Keratinocyte (primary cell): ENCODE data around the gene ATF3.

Experiments
- EZH2 ChIP-seq: IDR thresholded peaks from one replicate; pipeline ENCODE4 v1.6.1; 2012; ENCODE audit warnings: inconsistent platforms, mild to moderate bottlenecking, low read length, moderate library complexity
- TF ChIP-seq, protein P1 (sequence below), 3 experiments: IDR thresholded peaks in 1 of 3; conservative IDR thresholded peaks in 1 of 3; optimal IDR thresholded peaks in 1 of 3; 2 replicates in 2 of 3; 3 replicates in 1 of 3; pipeline versions ENCODE3 to v1.5.1; 2011; ENCODE audit warnings: low read length in 3 of 3, mild to moderate bottlenecking in 3 of 3, moderate library complexity in 2 of 3, control low read depth in 1 of 3, inconsistent platforms in 1 of 3; ENCODE audit not compliant: insufficient read depth in 2 of 3; ENCODE audit errors: extremely low read depth in 1 of 3

DNA sequence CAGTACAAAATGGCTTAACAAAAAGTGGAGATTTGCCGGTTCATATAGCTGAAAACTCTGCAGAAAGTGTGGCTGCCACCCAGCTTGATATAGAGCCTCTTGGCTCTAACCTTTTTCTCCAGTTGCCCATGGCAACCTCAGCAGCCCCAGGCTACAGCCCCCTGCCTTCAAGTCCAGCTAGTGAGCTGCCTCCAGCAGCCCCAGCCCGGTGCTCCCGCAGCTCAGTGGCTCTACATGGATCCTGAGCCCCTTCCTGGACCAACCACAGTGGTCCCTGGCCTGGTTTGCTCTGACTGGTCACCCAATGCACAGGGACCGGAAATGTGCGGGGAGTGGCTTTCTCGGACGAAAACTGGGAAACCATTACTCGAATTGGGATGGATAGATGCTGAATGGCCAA, 13.3 kb upstream of the ATF3 start:
- TF ChIP-seq, protein P1, sequence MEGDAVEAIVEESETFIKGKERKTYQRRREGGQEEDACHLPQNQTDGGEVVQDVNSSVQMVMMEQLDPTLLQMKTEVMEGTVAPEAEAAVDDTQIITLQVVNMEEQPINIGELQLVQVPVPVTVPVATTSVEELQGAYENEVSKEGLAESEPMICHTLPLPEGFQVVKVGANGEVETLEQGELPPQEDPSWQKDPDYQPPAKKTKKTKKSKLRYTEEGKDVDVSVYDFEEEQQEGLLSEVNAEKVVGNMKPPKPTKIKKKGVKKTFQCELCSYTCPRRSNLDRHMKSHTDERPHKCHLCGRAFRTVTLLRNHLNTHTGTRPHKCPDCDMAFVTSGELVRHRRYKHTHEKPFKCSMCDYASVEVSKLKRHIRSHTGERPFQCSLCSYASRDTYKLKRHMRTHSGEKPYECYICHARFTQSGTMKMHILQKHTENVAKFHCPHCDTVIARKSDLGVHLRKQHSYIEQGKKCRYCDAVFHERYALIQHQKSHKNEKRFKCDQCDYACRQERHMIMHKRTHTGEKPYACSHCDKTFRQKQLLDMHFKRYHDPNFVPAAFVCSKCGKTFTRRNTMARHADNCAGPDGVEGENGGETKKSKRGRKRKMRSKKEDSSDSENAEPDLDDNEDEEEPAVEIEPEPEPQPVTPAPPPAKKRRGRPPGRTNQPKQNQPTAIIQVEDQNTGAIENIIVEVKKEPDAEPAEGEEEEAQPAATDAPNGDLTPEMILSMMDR (optimal IDR thresholded peaks at IDR 0.05 in 1 of 3, IDR thresholded peaks at IDR 0.05 in 1 of 3, conservative IDR thresholded peaks at IDR 0.05 in 1 of 3; ENCODE audit: extremely low read depth in 1 of 3, insufficient read depth in 2 of 3, low read length in 3 of 3), result no peak
- TF ChIP-seq EZH2, result no peak
